HG02571 (cell line): ENCODE data around the gene SETD9.

Experiments used
- ATAC-seq: cut with Tn5 transposase; IDR thresholded peaks from one replicate; pipeline ENCODE4 v1.9.1; 2021; ENCODE audit warnings: mild to moderate bottlenecking, moderate library complexity; ENCODE audit not compliant: unreplicated experiment

The SETD9 gene

DNA sequence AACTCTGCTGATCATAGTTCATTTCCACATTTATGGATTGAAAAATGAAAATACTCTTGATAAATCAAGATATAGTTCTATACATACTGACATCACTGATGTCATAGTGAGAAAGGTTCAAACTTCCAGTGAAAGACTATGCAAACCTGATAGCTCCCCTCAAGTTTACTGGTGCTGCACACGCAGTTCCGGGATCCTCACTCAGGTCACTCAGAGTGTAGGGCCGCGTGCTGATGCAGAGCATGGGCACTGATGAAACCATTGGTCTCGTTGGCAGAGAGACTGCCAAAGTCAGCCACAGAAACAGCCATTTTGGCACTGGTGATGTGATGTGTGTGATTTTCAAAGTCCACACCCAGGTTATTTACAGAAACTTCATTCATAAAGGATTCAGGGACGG is 13.5 kb downstream of the SETD9 start:
- no peak for ATAC-seq

- no peak for ATAC-seq
These were observed 24.9 kb downstream of the SETD9 start for GRCh38 chr5:56934325-56934724.

DNA sequence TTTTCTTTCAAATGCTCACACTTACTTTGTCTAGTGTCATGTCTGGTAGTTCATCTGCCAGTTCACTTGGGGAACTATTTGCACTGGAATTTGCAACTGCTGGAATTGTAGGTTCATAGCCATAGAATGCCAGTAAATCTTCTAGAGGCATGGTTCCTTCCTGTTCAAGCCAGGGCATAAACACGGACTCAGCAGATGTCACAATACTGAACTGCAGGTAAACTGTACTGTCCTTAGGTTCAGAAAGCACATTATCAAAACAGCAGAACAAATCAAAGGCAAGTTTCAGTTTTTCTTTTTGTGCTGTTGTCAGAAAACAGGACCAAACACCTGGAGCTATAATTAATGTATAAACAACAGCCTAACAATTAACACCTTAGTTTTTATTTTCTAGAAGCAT is 29.5 kb downstream of the SETD9 start:
- no peak for ATAC-seq

GRCh38 chr5:56941981-56942380 is 32.6 kb downstream of the SETD9 start:
- no peak for ATAC-seq

- no peak for ATAC-seq
These were observed 37.7 kb downstream of the SETD9 start for GRCh38 chr5:56947052-56947451.

DNA sequence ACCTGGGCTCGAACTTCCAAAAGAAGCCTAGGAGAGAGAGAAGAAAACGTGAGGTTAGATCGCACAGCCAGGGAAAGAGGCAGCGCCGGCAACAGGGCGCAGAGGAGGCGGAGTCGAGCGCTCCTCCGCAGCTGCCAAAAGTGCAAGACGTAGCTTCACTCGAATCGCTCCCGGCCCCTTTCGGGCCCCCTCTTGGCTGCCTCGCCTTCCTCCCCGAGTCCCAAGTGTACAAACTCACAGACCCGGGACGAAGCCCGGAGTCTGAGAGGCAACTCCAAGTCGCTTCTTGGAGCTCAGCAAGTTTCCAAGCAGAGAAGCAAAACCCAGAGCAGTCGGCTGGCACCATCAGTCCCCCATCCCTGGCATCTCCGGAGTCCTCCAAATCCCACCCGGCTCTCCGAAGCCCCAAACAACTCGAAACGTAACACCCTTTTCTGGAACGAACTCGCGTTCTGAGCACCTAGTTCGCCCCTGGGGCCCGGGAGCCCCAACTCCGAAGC is 41.3 kb downstream of the SETD9 start:
- peak; percentile 45 for ATAC-seq

DNA sequence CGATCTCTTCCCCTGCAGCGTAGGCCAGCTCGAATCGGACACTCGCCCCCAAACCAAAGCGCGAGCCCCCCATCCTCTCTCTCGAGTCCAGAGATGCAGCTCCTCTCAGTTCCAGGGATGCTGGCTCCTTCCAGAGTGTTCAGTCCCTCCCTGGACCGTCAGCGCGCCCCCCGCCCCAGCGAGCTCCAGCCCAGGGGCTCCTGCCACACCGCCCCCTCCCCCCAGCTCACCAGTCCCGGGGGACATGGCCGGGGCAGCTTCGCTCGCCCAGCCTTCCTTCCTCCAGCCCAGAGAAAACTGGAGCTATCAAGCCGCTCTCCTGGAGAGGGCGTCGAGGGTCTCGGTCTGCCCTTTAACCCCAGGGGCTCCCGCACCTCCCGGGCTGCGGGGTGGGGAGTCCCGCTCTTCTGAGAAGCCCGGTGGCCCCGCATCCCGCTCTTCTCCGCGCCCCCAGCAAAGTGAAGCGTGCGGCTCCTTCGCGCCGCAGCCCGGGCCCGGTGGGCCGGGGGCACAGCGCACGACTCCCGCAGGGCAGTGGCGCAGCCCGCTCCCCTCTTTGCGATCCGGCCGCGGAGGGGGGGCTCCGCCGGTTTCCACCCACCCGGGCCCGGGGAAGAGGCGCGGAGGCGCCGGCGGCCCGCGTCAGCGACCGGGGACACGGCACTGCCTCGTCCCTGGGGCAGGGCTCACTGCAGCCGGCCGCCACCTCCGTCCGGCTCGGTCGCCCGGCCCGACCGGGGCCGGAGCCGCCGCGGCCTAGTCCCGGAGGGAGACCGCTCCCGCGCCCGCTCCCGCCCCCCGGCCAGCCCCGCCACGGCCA is 41.9 kb downstream of the SETD9 start:
- ATAC-seq = peak; percentile 33

GRCh38 chr5:56951946-56952691 is 42.7 kb downstream of the SETD9 start, which contains the start of gene MIER3:
MIER3 (minus strand) TSS chr5:56952123; CDS start chr5:56952102, 21 bp downstream.
- ATAC-seq = peak; percentile 91

- no peak for ATAC-seq
These were observed 44.9 kb downstream of the SETD9 start for GRCh38 chr5:56954262-56954661.

DNA sequence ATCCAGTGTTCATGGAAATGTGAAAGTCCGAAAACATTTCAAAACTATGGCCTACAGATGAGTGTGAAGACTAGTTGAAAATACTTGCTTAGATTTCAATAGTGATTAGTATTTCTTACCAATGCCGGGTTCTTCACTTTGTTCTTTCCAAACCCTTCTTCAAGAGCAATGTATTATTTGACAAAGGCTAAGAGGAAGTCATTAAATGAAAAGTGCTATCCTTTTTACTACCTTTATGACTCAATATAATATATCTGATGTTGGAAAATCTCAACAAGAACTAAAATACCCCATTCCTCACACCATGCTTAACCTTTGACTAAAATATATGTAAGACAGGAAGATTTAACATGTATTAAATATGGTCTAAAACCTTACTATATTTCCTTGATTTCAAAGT is 49.2 kb downstream of the SETD9 start:
- ATAC-seq = no peak

DNA sequence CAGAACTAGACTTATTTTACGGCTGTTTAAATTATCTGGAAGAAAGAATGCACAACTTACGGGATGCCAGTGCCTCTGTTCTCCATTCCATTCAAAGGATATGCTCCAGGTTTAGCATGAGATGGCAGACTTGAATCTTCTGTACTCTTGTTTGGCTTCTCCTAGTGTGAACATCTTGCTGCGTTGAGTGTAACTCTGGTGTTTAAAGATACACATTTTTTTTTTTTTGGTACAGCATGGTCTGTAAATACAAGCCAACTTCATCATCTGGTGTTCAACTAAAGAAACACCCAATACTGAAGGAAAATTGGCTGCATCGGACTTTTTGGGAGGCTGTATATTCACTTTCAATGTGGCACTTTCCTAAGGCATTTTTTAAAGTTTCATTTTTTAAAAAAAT is 49.9 kb downstream of the SETD9 start:
- ATAC-seq = no peak

- ATAC-seq = no peak
These were observed 52.4 kb downstream of the SETD9 start for GRCh38 chr5:56961746-56962145.

DNA sequence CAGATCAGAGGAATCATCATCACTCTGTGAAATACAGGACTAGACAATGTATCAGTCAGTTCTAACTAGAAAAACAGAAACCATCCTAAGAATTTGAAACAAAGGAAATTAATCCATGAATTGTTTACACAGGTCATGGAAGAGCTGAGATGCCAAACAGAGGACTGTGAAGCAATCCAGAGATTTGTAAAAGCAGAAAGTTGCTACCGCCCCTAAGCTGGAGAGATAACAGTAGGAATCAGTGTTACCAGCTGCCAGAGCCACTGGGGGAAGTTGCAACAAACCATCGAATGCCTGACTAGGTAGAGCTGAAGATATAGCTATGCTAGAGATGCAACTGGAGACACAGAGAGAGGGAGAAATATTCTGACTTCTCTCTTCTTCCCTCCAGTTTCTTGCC is 52.9 kb downstream of the SETD9 start:
- ATAC-seq = no peak

DNA sequence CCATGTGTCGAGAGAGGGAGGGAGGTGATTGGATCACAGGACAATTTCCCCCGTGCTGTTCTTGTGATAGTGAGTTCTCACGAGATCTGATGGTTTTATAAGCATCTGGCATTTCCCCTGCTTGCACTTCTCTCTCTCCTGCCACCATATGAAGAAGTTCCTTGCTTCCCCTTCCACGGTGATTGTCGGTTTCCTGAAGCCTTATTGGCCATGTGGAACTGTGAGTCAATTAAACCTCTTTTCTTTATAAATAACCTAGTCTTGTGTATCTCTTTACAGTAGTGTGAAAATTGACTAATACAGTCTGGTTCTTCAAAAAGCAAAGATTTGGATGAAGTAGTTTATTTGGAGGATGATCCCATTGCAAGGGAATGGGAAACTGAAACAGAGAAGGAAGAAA is 53.9 kb downstream of the SETD9 start:
- ATAC-seq = no peak

- ATAC-seq = no peak
These were observed 54.8 kb downstream of the SETD9 start for GRCh38 chr5:56964173-56964572.
